ENCODE measurements around the gene MAPK8IP1. TPM values are rescaled to one million over a fixed set of nuclear protein-coding genes. Genes with fewer than 3 reads are reported as not detected.

Gene MAPK8IP1
- total RNA-seq, 2 experiments from 2014 or later, result 0.91 to 1.0 TPM

GRCh38 chr11:45857961-45858474 lies 27.4 kb upstream of the MAPK8IP1 start:
- CTCF ChIA-PET, result no interaction called here
- POLR2A ChIA-PET, result no interaction called here

- ChIA-PET POLR2A (no interaction called here), CTCF (interaction anchor here (1.5 kb wide), 1 partner anchor 16 kb away, joined by 6 read pairs; no protein-coding TSS in a partner anchor)
Observed at GRCh38 chr11:45858751-45859398, 26.6 kb upstream of the MAPK8IP1 start.

DNA sequence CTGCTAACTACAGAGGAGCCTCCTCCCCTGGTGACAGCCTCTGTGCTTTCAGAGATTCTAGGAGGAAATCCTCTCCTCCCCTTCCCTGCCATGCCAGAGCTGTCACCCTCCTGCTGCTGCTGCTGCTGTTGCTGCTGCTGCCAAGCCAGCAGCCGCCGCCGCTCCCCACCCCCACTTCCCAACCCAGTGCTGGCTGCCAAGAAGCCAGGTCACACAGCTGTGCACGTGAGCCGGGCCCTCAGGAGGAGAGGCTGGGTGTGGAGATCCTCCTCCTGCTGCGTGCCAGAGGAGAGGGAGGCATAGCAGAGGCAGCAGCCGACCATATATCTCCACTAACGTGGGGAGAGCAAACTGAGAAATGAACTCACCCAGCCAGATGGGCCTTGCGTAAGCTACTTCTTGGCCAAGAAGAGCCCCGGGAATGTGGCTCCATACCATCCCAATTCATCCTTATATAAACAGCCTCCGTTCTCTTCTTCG lies 25.8 kb upstream of the MAPK8IP1 start:
- ChIA-PET POLR2A (no interaction called here), CTCF (interaction anchor here (1.5 kb wide), 1 partner anchor 16 kb away, joined by 6 read pairs; no protein-coding TSS in a partner anchor)

DNA sequence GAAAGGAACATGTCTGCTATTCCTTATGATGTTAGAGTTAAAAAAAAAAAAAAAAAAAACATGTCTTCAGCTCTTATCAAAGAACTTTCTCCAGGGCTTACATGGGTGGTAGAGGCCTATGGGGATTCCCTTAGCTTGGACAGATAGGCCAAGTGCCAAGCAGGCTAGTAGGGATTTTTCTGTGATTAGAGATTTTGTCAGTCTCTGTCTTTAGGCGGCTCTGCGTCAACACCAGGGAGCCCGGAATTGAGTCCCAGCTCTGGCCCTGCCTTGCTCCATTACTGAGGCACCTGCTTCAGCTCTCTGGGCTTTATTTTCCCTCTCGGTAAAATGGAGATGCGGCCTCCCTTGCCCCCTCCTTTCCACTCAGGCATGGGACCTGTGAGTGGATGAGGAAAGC lies 25.1 kb upstream of the MAPK8IP1 start:
- ChIA-PET CTCF (interaction anchor here (1.5 kb wide), 1 partner anchor 17 kb away, joined by 6 read pairs; no protein-coding TSS in a partner anchor), POLR2A (no interaction called here)

- POLR2A ChIA-PET, result no interaction called here
- CTCF ChIA-PET, result no interaction called here
Observed at GRCh38 chr11:45860764-45861510, 24.5 kb upstream of the MAPK8IP1 start.

DNA sequence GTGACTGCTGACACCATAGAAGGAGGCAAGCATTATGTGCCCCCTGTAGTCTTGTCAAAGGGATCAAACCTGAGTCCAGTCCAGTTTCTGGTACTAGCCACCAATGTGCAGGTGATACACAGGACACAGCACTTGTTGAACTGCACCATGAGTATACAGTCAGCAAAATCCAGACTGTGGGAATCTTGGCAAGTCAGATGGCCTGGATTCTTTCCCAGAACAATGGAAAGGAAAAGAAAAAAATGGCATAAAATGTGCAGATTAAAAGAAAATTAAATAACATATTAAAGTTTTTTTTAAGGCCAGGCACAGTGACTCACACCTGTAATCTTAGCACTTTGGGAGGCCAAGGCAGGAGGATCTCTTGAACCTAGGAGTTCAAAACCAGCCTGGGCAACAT lies 21.4 kb upstream of the MAPK8IP1 start:
- ChIA-PET POLR2A (no interaction called here), CTCF (interaction anchor here (1.7 kb wide), 1 partner anchor 10 kb away, joined by 4 read pairs; no protein-coding TSS in a partner anchor)

- ChIA-PET CTCF (no interaction called here), POLR2A (no interaction called here)
Observed at GRCh38 chr11:45869551-45869950, 15.9 kb upstream of the MAPK8IP1 start.

- POLR2A ChIA-PET, result no interaction called here
- CTCF ChIA-PET, result no interaction called here
Observed at GRCh38 chr11:45870706-45871105, 14.7 kb upstream of the MAPK8IP1 start.

DNA sequence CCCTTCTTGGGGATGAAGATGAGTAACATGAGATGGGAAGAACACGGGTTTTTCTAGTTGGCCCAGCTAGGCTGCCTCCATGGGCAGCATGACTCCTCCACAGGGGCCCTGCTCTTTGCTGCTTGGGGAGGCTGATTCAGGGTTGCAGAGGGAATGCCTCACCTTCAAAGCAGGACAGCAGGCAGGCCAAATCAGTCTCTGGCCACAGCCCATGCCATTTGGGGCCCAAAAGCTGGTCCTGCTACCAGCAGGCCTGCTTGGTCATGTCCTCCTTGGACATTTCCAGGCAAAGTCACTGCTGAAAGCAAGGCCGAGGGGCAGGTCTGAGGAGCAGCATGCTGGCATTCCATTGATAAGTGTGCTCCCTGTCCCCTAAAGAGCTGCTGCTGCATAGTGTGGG lies 13.8 kb upstream of the MAPK8IP1 start:
- CTCF ChIA-PET, result interaction anchor here (1.2 kb wide), 1 partner anchor 21 kb away, joined by 3 read pairs; no protein-coding TSS in a partner anchor
- POLR2A ChIA-PET, result no interaction called here

DNA sequence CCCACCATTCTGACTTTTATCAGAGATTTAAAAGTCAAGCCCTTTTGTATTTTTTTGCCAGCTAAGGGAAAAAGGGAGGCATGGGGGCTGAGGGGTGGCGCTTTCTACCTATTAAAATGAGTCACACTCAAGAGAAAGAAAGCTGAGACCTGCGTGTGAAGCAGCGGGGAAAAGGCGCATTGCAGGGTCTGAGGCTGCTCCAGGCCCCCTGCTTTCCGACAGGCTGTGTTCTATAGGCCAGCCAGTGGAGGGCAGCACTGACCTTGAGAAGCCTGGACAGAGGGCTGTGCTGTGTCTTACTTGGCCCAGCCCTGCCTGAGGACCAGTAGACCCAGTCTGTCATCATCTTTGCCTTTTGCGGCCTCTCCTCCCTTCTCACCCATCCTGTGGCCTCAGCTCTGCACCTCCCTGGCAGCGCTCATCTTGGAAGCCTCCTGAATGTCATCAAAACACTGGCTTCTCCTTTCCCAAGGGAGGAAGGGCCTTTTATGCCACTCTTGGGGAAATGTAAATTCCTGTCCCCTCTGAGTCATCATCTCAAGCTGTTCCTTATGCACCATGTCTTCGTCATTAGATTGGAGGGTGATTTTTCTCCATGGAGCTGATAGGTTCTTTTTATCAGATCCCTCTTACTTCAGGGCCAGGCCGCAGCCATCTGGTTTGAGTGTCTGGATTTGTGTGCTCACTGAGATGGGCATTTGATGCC lies 12.6 kb upstream of the MAPK8IP1 start:
- POLR2A ChIA-PET, result interaction anchor here (0.5 kb wide), 1 partner anchor 24 kb away, joined by 4 read pairs; no protein-coding TSS in a partner anchor

DNA sequence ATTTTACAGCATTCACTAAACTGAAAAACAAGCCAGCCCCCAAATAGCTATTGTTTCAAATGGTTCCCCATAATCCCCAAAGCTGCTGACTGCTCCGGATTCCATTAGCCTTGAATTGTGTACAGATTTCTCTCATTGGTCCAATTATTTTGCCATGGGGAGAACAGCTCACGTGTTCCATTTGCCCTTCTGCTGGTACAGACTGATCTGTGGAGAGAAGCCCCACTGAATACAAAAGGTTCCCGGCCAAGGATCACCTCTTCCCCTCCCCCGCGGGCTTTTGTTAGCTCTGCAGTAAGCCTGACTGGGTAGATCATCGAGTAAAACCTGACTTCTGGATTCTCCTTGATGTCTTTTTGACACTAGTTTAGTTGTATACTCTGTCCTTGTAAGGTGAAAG lies 9.1 kb upstream of the MAPK8IP1 start:
- CTCF ChIA-PET, result no interaction called here
- POLR2A ChIA-PET, result no interaction called here

More for the DNA sequence above, 12.6 kb upstream of the MAPK8IP1 start:
- CTCF ChIA-PET, result no interaction called here

GRCh38 chr11:45877221-45877620 lies 8.2 kb upstream of the MAPK8IP1 start:
- CTCF ChIA-PET, result no interaction called here
- POLR2A ChIA-PET, result no interaction called here

- ChIA-PET POLR2A (no interaction called here), CTCF (no interaction called here)
Observed at GRCh38 chr11:45877845-45878244, 7.6 kb upstream of the MAPK8IP1 start.

DNA sequence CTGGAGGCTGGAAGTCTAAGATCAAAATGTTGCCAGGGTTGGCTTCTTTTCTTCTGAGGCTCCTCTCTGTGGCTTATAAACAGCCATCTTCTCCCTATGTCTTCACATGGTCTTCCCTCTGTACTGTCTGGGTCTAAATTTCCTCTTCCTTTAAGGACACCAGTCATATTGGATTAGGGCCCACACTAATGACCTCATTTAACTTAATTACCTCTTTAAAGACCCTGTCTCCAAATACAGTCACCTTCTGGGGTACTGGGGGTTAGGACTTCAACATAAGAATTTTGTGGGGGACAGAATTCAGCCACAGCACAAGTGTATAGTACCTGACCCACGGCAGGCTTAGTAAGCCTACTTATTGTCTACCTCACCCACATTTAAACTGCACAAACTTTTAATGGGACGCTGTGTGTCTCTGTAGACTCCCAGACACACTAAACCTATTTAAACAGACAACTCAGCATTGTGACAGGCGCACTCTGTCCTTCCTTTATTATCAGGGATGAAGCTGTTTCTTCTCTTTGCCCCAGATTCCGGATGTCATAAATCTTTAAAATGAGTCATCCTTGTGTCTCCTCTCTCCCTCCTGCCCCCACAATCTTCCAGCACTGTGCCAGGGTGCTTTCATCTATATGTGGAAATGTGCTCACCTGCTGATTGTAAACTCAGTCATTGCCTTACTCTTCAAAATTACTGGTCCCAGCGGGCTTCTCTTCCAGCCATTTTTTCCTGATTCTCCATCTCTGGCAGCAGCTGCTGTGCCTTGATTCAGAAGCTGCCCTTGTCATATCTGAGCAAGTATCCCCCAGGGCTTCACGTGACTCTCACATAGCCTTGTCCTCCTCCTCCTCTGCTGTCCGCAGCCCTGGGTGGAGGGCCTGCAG lies 5.4 kb upstream of the MAPK8IP1 start:
- ChIA-PET POLR2A (no interaction called here), CTCF (interaction anchor here (1.2 kb wide), 1 partner anchor 50 kb away, joined by 3 read pairs; no protein-coding TSS in a partner anchor)

DNA sequence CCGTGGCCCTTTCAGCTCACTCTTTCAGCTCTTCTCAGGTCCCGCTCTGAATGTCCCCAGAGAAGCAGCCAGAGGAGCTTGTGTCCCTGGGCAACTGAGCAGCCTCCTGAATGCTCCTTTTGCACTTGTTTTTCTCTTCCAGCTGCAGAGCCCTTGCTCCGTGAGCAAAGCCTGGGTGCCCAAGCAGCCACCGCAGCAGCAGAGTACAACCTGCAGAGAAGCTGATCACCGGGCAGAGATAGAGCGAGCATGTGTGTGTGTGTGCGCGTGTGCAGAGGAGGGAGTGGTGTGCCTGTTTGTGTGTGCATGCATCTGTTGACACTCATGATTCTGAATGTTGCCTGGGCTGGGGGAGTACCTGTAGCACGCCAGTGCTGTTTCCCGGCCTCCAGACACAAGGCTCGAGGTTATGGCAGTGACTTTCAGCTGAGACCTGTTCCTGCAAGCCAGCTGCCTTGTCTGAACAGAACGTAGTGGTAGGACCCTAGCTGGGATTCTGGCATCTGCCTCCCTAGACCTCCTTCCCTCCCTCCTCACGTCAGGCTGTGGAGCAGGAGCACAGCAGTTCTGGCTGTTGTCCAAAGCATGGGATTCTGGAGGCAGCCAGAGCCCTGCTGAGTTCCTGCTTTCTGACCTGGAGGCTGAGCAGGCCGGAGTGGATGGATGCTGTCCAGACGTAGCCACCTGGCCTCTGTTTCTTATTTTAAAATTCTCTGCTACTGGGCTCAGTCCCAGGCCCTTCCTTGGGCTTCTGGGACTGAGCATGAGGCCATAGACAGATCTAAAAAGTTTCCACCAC lies 4.5 kb upstream of the MAPK8IP1 start:
- POLR2A ChIA-PET, result no interaction called here
- CTCF ChIA-PET, result no interaction called here

DNA sequence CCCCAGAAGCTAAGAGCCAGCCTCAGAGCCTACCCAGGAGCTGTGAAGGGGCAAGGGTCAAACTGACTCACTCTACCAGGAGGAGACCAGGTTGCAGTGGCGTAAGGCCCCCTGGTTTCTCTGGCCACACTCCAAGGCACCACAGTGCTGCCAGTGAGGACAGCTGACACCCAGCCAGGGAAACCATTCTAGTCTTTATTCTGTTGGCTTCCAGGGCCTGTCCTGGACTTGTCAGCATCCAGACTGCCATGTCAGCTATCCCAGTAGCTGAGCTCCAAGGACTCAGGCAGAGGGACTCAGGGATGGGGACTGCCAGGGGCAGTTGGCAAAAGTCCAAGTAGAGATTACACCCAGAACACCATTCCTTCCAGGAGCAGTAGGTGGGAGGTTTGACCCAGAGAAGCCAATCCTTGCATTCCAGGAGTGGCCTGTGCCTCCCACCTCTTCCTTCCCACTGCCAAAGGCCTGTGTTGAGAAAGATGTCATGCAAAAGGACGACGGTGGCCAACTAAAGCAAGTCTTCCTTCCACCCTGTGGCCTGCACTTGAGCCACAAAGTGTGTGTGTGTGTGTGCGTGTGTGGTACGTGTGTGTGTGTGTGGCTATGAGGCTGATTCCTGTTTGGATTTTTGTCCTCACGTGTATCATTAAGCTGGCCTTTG lies 3.6 kb upstream of the MAPK8IP1 start:
- ChIA-PET CTCF (no interaction called here), POLR2A (no interaction called here)

DNA sequence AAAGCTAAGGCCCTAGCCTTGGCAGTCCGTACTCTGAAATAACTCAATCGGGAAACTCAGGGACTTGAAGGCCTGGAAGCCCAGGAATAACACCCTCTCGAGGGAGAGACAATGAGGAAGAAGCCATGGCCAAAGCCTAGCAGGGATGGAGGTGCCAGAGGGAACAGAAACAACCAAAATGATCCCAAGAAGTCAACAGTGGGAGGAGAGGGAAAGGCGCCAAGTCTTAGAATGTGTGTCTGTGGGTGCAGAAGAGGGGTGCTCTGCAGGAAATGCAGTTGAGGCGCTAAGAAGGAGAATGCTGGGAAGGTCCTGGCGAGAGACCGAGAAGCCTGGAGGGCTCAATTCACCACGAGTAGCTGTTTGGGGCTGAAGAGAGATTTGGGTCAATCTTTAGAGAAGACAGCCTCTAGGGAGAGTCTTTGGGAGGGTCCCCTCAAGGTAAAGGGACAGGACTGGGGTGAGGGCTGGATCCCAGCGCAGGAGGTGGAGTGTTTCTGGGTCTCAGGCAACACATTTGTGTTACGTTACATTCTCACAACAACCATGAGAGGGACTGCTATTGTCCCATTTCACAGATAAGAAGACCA lies 760 bp upstream of the MAPK8IP1 start:
- CTCF ChIA-PET, result no interaction called here
- POLR2A ChIA-PET, result no interaction called here

Measured in activated CD8-positive, alpha-beta memory T cell treated with anti-CD3 and anti-CD28 coated beads for 36 hours (primary cell).